H1 (cell line): ENCODE results near the gene FBXW2. TPM values are rescaled to one million over a fixed set of nuclear protein-coding genes. Genes with fewer than 3 reads are reported as not detected.

Source experiments
- CEBPB ChIP-seq: IDR thresholded peaks from 2 replicates; pipeline ENCODE4 v1.6.1; 2012; ENCODE audit warnings: low read depth, low read length
- CHD2 ChIP-seq: IDR thresholded peaks from 2 replicates; pipeline ENCODE4 v1.6.1; 2012; ENCODE audit warnings: low read length, improper control_type of control experiment
- NANOG ChIP-seq: IDR thresholded peaks from 2 replicates; pipeline ENCODE4 v1.6.1; 2011; ENCODE audit warnings: low read length, low read depth, mild to moderate bottlenecking, inconsistent platforms; ENCODE audit not compliant: insufficient read depth, poor library complexity, severe bottlenecking
- POLR2A ChIP-seq, 2 experiments: IDR thresholded peaks; 1 replicate in 1 of 2; 2 replicates in 1 of 2; pipeline ENCODE4 v1.6.1; 2011; ENCODE audit warnings: low read depth in 2 of 2, low read length in 2 of 2, mild to moderate bottlenecking in 2 of 2; ENCODE audit errors: control extremely low read depth in 1 of 2
- POLR2AphosphoS5 ChIP-seq: IDR thresholded peaks from 2 replicates; pipeline ENCODE4 v1.6.1; 2011; ENCODE audit warnings: low read depth, low read length
- SIN3A ChIP-seq, 2 experiments: IDR thresholded peaks in 1 of 2; conservative IDR thresholded peaks in 1 of 2; 2 replicates each; pipeline ENCODE4 v1.6.1; 2011 to 2012; ENCODE audit warnings: low read length in 2 of 2, improper control_type of control experiment in 1 of 2, low read depth in 1 of 2, mild to moderate bottlenecking in 1 of 2
- SUZ12 ChIP-seq: fragments of 200-600 bp; sonication (generic); IDR thresholded peaks from 2 replicates; pipeline ENCODE4 v1.6.1; 2012; ENCODE audit warnings: mild to moderate bottlenecking, inconsistent platforms, low read length, moderate library complexity, mixed read lengths
- USF2 ChIP-seq: IDR thresholded peaks from 2 replicates; pipeline ENCODE4 v1.6.1; 2011; ENCODE audit warnings: low read length, improper control_type of control experiment
- polyA plus RNA-seq, 7 experiments: library from polyadenylated mRNA; depleted of rRNA in 3 of 7; stranded (reverse) in 5 of 7; unstranded in 2 of 7; fragments of >200 nt in 5 of 7; fragments of 200-250 nt in 2 of 7; gene quantifications; 1 replicate in 5 of 7; 2 replicates in 1 of 7; 4 replicates in 1 of 7; pipeline versions ENCODE4 v1.2.1 to v1.2.3, GENCODE V29; 2011 to 2013; ENCODE audit warnings: missing spikeins in 2 of 7, mixed read lengths in 2 of 7
- total RNA-seq: library from RNA; stranded (reverse); fragmentation: NEBNext Ultra II Directional; extraction: Animal tissue kit (Norgen Biotek cat#: 25700); gene quantifications from 2 replicates; pipeline ENCODE4 v1.2.1, GENCODE V29; 2021
- TF ChIP-seq, protein P1 (sequence below): fragments of 300-600 bp; sonication (generic); IDR thresholded peaks from 2 replicates; pipeline ENCODE4 v1.7.1; 2012; ENCODE audit warnings: low read length, moderate library complexity, mild to moderate bottlenecking, inconsistent platforms; ENCODE audit not compliant: insufficient replicate concordance

FBXW2 gene
- total and polyA plus RNA-seq, 2 of the 8 experiments (the other 6 are each of a cell fraction or from before 2014, with no cell fraction given) = 19.2 to 65.3 TPM

GRCh38 chr9:120714088-120714845 lies 78.9 kb downstream of the FBXW2 start, which contains the start of gene MEGF9 (continued):
- TF ChIP-seq, protein P1, sequence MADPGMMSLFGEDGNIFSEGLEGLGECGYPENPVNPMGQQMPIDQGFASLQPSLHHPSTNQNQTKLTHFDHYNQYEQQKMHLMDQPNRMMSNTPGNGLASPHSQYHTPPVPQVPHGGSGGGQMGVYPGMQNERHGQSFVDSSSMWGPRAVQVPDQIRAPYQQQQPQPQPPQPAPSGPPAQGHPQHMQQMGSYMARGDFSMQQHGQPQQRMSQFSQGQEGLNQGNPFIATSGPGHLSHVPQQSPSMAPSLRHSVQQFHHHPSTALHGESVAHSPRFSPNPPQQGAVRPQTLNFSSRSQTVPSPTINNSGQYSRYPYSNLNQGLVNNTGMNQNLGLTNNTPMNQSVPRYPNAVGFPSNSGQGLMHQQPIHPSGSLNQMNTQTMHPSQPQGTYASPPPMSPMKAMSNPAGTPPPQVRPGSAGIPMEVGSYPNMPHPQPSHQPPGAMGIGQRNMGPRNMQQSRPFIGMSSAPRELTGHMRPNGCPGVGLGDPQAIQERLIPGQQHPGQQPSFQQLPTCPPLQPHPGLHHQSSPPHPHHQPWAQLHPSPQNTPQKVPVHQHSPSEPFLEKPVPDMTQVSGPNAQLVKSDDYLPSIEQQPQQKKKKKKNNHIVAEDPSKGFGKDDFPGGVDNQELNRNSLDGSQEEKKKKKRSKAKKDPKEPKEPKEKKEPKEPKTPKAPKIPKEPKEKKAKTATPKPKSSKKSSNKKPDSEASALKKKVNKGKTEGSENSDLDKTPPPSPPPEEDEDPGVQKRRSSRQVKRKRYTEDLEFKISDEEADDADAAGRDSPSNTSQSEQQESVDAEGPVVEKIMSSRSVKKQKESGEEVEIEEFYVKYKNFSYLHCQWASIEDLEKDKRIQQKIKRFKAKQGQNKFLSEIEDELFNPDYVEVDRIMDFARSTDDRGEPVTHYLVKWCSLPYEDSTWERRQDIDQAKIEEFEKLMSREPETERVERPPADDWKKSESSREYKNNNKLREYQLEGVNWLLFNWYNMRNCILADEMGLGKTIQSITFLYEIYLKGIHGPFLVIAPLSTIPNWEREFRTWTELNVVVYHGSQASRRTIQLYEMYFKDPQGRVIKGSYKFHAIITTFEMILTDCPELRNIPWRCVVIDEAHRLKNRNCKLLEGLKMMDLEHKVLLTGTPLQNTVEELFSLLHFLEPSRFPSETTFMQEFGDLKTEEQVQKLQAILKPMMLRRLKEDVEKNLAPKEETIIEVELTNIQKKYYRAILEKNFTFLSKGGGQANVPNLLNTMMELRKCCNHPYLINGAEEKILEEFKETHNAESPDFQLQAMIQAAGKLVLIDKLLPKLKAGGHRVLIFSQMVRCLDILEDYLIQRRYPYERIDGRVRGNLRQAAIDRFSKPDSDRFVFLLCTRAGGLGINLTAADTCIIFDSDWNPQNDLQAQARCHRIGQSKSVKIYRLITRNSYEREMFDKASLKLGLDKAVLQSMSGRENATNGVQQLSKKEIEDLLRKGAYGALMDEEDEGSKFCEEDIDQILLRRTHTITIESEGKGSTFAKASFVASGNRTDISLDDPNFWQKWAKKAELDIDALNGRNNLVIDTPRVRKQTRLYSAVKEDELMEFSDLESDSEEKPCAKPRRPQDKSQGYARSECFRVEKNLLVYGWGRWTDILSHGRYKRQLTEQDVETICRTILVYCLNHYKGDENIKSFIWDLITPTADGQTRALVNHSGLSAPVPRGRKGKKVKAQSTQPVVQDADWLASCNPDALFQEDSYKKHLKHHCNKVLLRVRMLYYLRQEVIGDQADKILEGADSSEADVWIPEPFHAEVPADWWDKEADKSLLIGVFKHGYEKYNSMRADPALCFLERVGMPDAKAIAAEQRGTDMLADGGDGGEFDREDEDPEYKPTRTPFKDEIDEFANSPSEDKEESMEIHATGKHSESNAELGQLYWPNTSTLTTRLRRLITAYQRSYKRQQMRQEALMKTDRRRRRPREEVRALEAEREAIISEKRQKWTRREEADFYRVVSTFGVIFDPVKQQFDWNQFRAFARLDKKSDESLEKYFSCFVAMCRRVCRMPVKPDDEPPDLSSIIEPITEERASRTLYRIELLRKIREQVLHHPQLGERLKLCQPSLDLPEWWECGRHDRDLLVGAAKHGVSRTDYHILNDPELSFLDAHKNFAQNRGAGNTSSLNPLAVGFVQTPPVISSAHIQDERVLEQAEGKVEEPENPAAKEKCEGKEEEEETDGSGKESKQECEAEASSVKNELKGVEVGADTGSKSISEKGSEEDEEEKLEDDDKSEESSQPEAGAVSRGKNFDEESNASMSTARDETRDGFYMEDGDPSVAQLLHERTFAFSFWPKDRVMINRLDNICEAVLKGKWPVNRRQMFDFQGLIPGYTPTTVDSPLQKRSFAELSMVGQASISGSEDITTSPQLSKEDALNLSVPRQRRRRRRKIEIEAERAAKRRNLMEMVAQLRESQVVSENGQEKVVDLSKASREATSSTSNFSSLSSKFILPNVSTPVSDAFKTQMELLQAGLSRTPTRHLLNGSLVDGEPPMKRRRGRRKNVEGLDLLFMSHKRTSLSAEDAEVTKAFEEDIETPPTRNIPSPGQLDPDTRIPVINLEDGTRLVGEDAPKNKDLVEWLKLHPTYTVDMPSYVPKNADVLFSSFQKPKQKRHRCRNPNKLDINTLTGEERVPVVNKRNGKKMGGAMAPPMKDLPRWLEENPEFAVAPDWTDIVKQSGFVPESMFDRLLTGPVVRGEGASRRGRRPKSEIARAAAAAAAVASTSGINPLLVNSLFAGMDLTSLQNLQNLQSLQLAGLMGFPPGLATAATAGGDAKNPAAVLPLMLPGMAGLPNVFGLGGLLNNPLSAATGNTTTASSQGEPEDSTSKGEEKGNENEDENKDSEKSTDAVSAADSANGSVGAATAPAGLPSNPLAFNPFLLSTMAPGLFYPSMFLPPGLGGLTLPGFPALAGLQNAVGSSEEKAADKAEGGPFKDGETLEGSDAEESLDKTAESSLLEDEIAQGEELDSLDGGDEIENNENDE = no peak
- TF ChIP-seq POLR2AphosphoS5 = no peak
- TF ChIP-seq NANOG = no peak
- TF ChIP-seq SUZ12 = no peak
- peak; percentile 96 for TF ChIP-seq USF2
- no peak for TF ChIP-seq CEBPB
- TF ChIP-seq CHD2 = peak; percentile 83
- TF ChIP-seq POLR2A (IDR thresholded peaks at IDR 0.05; ENCODE audit: control extremely low read depth in 1 of 2, low read depth in 2 of 2, low read length in 2 of 2) = peak; percentile 83 to 88
- peak; percentile 32 to 75; a peak in 2 of 4 replicates for TF ChIP-seq SIN3A (conservative IDR thresholded peaks at IDR 0.05 in 1 of 2, IDR thresholded peaks at IDR 0.05 in 1 of 2; ENCODE audit: low read depth in 1 of 2, low read length in 2 of 2)
